ENCODE results near the gene SCYGR3.

- TF ChIP-seq, protein P1, sequence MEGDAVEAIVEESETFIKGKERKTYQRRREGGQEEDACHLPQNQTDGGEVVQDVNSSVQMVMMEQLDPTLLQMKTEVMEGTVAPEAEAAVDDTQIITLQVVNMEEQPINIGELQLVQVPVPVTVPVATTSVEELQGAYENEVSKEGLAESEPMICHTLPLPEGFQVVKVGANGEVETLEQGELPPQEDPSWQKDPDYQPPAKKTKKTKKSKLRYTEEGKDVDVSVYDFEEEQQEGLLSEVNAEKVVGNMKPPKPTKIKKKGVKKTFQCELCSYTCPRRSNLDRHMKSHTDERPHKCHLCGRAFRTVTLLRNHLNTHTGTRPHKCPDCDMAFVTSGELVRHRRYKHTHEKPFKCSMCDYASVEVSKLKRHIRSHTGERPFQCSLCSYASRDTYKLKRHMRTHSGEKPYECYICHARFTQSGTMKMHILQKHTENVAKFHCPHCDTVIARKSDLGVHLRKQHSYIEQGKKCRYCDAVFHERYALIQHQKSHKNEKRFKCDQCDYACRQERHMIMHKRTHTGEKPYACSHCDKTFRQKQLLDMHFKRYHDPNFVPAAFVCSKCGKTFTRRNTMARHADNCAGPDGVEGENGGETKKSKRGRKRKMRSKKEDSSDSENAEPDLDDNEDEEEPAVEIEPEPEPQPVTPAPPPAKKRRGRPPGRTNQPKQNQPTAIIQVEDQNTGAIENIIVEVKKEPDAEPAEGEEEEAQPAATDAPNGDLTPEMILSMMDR (IDR thresholded peaks at IDR 0.05) = no peak
- no peak for TF ChIP-seq EP300 (IDR thresholded peaks at IDR 0.05)
Observed at GRCh38 chr2:227657199-227657845, 42.7 kb upstream of the SCYGR3 start.
